ENCODE data around the gene R3HDM1. TPM values are rescaled to one million over a fixed set of nuclear protein-coding genes. Genes with fewer than 3 reads are reported as not detected.

Gene R3HDM1
- total RNA-seq, 1 experiment from 2014 or later, result 16.6 TPM

DNA sequence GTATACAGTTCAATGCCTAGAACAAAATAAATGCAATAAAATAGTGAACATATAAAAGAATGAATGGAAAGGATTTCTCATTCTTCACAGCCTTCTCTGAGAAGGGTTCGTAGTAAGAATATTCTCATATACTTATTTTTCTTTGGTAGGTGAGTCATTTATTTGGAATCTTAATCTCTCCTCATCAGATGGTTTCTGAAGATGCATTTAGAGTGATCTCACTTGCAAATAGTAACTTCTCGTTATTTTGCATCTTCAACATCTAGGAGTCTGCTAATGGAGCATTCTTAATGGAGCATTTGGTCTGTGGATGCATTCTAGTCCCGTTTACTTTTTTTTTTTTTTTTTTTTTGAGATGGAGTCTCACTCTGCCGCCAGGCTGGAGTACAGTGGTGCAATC, 214.3 kb downstream of the R3HDM1 start:
- in situ Hi-C loops (cut with HindIII; ENCODE audit: low sequenced_read_pairs), result no loop called here
- no peak for DNase-seq (ENCODE audit: low spot score)

GRCh38 chr2:135755573-135755972, 224.3 kb downstream of the R3HDM1 start:
- in situ Hi-C loops (cut with HindIII; ENCODE audit: low sequenced_read_pairs), result no loop called here
- no peak for DNase-seq (ENCODE audit: low spot score)

GRCh38 chr2:135756692-135757091, 225.4 kb downstream of the R3HDM1 start:
- no peak for DNase-seq (ENCODE audit: low spot score)
- in situ Hi-C loops (cut with HindIII; ENCODE audit: low sequenced_read_pairs), result no loop called here

DNA sequence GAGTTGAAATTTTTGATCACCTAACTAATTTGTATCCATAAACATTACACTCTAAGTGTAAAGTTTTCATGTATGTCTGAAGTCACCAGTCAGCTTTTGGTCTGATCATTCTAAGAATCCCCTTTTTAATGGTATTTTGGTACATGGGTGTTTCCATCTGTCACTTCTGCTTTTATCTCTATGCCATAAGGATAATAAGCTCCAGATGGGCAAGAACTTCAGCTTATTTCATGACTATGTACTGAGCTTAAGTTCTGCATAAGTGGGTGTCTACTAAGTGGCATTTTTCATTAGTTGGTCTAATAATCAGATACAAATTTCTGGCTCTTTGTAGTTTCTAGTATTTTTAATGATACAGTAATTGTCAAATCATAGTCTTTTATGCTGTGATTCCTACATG, 230.7 kb downstream of the R3HDM1 start:
- in situ Hi-C loops (cut with HindIII; ENCODE audit: low sequenced_read_pairs), result no loop called here
- no peak for DNase-seq (ENCODE audit: low spot score)

- in situ Hi-C loops (cut with HindIII; ENCODE audit: low sequenced_read_pairs), result no loop called here
- no peak for DNase-seq (ENCODE audit: low spot score)
Observed at GRCh38 chr2:135762530-135762929, 231.2 kb downstream of the R3HDM1 start.

DNA sequence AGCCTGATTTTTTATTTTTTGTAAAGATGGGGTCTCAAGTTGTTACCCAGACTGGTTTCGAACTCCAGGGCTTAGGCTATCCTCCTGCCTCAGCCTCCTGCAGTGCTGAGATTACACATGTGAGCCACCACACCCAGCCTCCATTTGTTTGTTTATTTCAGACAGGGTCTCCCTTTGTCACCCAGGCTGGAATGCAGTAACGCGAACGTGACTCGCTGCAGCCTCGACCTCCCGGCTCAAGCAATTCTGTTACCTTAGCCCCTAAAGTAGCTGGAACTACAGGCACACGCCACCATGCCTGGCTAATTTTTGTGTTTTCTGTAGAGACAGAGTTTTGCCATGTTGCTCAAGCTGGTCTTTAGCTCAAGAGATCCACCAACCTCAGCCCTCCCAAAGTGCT, 237.6 kb downstream of the R3HDM1 start:
- DNase-seq (ENCODE audit: low spot score), result no peak
- in situ Hi-C loops (cut with HindIII; ENCODE audit: low sequenced_read_pairs), result no loop called here

DNA sequence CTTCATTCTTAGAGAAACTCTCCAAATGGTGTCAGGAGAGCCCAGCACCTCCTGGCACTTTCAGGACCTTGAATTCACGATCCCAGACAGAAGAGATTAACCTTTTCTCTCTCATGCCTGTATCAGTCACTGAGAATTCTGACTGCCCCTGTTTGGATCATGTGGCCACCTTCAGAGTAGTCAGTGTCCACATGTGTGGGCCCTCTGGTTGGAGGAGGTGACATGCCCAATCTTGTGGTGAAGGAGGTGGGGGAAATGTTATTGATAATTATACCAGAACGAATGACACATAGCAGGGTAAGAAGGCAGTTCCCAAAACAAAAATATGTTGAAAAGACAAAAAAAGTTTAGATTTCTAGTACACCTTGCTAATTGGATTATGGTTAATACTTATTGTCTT, 242.0 kb downstream of the R3HDM1 start:
- DNase-seq (ENCODE audit: low spot score), result no peak
- in situ Hi-C loops (cut with HindIII; ENCODE audit: low sequenced_read_pairs), result no loop called here

GRCh38 chr2:135773917-135774316, 242.6 kb downstream of the R3HDM1 start:
- DNase-seq (ENCODE audit: low spot score), result no peak
- in situ Hi-C loops (cut with HindIII; ENCODE audit: low sequenced_read_pairs), result no loop called here

Other genes with a start within 250 kb of the R3HDM1 start
- 9.4 and 19.8 TPM in 2 replicates for gene ZRANB3, start 266 bp upstream of the R3HDM1 start, total RNA-seq (2014; rRNA removed; shearing (Covaris generic))
- 58.6 and 73.5 TPM in 2 replicates for gene UBXN4, start 210.4 kb downstream of the R3HDM1 start, total RNA-seq (2014; rRNA removed; shearing (Covaris generic))

All from G401 (cell line).